SK-N-SH treated with all-trans-retinoic acid at 6 μM for 48 hours (cell line): ENCODE results near the gene PSEN2.

Source experiments
- CSDC2 ChIP-seq: fragments of 250-450 bp; sonication (Bioruptor Pico); IDR thresholded peaks from 2 replicates; pipeline ENCODE4 v1.5.0; 2020; ENCODE audit warnings: mild to moderate bottlenecking, moderate library complexity
- PATZ1 ChIP-seq: fragments of 250-450 bp; sonication (Bioruptor Pico); IDR thresholded peaks from 2 replicates; pipeline ENCODE4 v1.8.0; 2020; ENCODE audit warnings: mild to moderate bottlenecking, moderate library complexity, borderline replicate concordance
- POU6F1 ChIP-seq: fragments of 250-450 bp; sonication (Bioruptor Pico); IDR thresholded peaks from 2 replicates; pipeline ENCODE4 v1.8.0; 2021; ENCODE audit warnings: low read depth, mild to moderate bottlenecking, moderate library complexity, borderline replicate concordance
- PPARA ChIP-seq: fragments of 250-450 bp; sonication (Bioruptor Pico); IDR thresholded peaks from 2 replicates; pipeline ENCODE4 v1.5.0; 2020; ENCODE audit warnings: mild to moderate bottlenecking, borderline replicate concordance
- SNAI2 ChIP-seq: fragments of 250-450 bp; sonication (Bioruptor Pico); IDR thresholded peaks from 2 replicates; pipeline ENCODE4 v1.5.0; 2020; ENCODE audit warnings: mild to moderate bottlenecking, moderate library complexity
- ZC3H10 ChIP-seq: fragments of 250-450 bp; sonication (Bioruptor Pico); IDR thresholded peaks from 2 replicates; pipeline ENCODE4 v1.5.1; 2021; ENCODE audit warnings: mild to moderate bottlenecking, moderate library complexity
- ZFP3 ChIP-seq: fragments of 250-450 bp; sonication (Bioruptor Pico); IDR thresholded peaks from 2 replicates; pipeline ENCODE4 v1.5.0; 2020; ENCODE audit warnings: mild to moderate bottlenecking, moderate library complexity
- ZNF565 ChIP-seq: fragments of 450-650 bp; formaldehyde crosslinking; conservative IDR thresholded peaks from 2 replicates; pipeline ENCODE4 v1.5.0; 2020; ENCODE audit warnings: low read depth, mild to moderate bottlenecking, moderate library complexity

- TF ChIP-seq POU6F1 (no peak), ZNF565 (CRISPR knock-in tag) (no peak), SNAI2 (CRISPR knock-in tag) (no peak), PATZ1 (CRISPR knock-in tag) (no peak), ZC3H10 (no peak), CSDC2 (CRISPR knock-in tag) (no peak), ZFP3 (no peak), PPARA (CRISPR knock-in tag) (no peak)
These were observed 74.9 kb downstream of the PSEN2 start for GRCh38 chr1:226945106-226945857.
